NOMO-1 treated with dmso at 0.1 percent for 144 hours (cell line): ENCODE data around the gene OR4D1.

Experiments
- DNase-seq: peaks from one replicate; lab custom pipeline; 2025; ENCODE audit not compliant: unreplicated experiment; lab: John Stamatoyannopoulos, UW

The OR4D1 gene

DNA sequence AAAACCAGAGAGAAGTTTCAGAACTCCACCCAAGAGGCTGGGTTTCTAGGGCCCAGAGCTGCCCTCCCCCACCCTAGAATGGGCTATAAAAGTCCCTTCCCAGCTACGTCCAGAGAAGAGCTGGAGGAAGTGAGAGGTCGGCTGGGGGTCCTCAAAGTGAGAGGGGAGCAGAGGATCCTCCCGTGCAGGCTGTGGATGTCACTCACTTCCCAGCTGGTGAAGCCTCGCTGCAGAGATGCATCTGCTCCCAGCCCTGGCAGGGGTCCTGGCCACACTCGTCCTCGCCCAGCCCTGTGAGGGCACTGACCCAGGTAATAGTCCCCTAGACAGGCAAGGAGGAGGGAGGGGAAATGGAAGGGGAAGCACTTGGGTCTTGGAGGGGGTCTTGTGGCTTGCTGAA, 44.4 kb downstream of the OR4D1 start, which contains the start of gene EPX:
Gene EPX, plus strand, starts transcription at position 115 of the 400 bp plus-strand sequence. Its CDS starts 121 bp downstream, at position 236.
- DNase-seq: no peak

DNA sequence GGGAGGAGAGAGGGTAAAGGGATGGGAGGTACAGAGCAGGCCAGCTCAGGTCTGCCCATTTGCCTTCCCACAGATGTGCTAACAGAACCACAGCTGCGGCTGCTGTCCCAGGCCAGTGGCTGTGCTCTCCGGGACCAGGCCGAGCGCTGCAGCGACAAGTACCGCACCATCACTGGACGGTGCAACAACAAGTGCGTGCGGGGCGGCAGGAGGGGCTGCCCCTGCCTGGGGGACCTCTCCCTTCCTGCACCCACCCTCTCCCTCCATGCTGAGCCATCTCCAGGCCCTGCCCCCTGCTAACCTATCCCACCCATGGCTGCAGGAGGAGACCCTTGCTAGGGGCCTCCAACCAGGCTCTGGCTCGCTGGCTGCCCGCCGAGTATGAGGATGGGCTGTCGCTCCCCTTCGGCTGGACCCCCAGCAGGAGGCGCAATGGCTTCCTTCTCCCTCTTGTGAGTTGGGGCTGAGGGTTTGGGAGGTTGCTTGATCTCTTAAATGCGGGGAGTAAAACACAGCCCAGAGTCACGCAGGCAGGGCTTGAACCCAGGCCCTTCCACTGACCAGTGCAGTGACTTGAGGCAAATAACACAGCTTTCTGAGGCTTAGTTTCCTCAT, 45.6 kb downstream of the OR4D1 start:
- no peak for DNase-seq

DNA sequence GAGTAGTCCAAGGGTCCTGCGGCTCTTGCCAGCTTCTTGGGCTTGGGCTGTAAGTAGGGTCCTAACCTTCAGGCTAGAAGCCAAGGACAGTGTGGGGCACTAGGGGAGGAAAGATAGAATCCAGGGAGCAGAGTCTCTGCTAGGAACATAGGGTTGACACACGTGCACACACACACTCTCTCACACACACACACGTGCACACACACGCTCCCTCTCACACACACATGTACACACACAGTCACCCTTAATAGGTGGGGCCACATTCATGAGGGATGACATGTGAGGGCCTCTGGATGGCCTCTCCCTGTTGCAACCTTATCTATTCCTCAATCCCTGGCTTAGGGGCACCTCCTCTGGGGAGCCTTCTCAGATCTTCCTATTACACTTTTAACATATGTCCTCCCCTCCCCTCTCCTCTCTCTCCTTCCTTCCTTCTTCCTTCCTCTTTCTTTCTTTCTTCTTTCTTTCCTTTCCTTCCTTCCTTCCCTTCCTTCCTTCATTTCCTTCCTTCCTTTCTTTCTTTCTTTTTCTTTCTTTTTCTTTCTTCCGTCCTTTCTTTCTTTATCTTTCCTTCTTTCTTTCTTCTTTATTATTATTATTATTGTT, 47.4 kb downstream of the OR4D1 start:
- DNase-seq: no peak

GRCh38 chr17:58196610-58197009, 48.4 kb downstream of the OR4D1 start:
- DNase-seq: no peak

GRCh38 chr17:58200024-58200633, 51.9 kb downstream of the OR4D1 start:
- DNase-seq: peak; percentile 32

- no peak for DNase-seq
These were observed 54.7 kb downstream of the OR4D1 start for GRCh38 chr17:58202859-58203258.

DNA sequence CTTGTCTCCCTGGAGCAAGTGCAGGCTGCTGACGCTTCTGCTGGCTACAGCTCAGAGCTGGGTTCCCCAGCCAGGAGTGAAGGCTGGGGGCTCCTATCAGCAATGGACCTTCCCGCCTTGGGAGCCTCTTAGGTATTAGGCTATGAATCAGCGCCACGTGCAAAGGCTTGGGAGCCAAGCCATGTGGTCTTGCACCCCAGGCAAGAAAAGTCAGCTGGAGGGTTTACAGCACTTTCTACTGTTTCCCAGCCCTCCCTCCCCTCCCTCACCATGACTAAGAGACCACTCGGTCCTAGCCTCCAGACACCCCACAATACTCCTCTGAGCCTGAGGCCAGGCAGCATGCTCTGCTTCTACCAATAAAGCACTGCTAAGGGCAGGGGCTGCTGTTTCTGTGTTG, 56.6 kb downstream of the OR4D1 start:
- no peak for DNase-seq

DNA sequence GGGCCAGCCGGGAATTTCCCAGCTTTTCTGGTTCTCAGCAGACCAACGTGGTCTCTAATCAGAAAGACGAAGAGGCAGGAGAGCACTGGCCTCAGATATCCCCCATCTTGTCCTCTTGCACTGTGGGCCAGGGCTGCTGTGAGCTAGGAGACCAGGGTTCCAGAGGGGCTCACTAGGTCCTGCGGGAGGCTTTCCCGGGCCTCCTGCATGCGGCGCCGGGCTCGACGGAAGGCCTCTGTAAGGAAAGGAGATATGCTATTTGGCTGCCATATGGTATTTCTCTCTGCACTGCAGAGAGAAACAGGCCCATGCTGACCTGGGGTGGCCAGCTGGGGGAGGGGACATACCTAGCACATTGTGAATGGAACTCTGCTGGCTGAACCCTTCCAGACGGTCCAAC, 57.8 kb downstream of the OR4D1 start:
- DNase-seq: no peak

DNA sequence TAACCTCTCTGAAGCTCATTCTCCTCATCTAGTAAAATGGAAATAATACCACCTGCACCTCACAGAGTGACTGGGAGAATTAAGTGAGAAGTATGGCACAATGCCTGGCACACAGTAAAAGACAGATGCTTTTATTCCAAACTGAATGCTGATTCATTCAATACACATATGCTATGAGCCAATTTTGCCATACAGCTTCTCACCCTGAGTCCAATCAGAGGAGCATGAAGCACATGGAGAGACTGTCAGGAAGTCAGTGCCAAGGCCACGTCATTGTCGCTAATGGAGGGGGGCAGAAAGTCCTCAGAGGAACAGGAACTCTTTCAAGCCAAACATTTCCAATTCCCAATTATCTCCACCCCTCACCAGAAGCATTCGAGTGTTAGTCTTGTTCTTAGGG, 59.3 kb downstream of the OR4D1 start:
- no peak for DNase-seq

GRCh38 chr17:58208344-58208743, 60.2 kb downstream of the OR4D1 start:
- no peak for DNase-seq
